ENCODE data around the gene FRY. TPM values are rescaled to one million over a fixed set of nuclear protein-coding genes. Genes with fewer than 3 reads are reported as not detected.
A peak's percentile ranks its signal among the peaks of the same experiment; 100 is the strongest.
"Not testable (repeated sequence)": the region's sequence is repeated elsewhere in the genome, so short reads cannot be mapped to it uniquely, and the experiment has no call there.

FRY gene
- total RNA-seq, 4 donors from 2014 or later = 32.0 to 111 (median 63.8) TPM

GRCh38 chr13:32047793-32048192 lies 16.2 kb downstream of the FRY start:
- no peak for DNase-seq
- H3K27ac ChIP-seq = peak overlapping the region; percentile 67 to 71
- H3K27me3 ChIP-seq = no peaks in the 10 kb centered on the region
- H3K4me1 ChIP-seq = no peaks in the 10 kb centered on the region
- TF ChIP-seq POLR2A (IDR thresholded peaks at IDR 0.05) (no peak), CTCF (IDR thresholded peaks at IDR 0.05) (no peak)
- H3K4me3 ChIP-seq = no peak overlapping the region
- intact Hi-C loops (cut with DNase I; ENCODE audit: low total_unique reads) = no loop called here
- no peaks in the 10 kb centered on the region for H3K9me3 ChIP-seq
- no peaks in the 10 kb centered on the region for H3K36me3 ChIP-seq

GRCh38 chr13:32048816-32049215 lies 17.2 kb downstream of the FRY start:
- TF ChIP-seq POLR2A (IDR thresholded peaks at IDR 0.05) (no peak), CTCF (IDR thresholded peaks at IDR 0.05) (no peak)
- no peaks in the 10 kb centered on the region for H3K27me3 ChIP-seq
- no peak for DNase-seq
- H3K36me3 ChIP-seq = no peaks in the 10 kb centered on the region
- H3K9me3 ChIP-seq = no peaks in the 10 kb centered on the region
- peak overlapping the region; percentile 39 to 71 for H3K27ac ChIP-seq
- intact Hi-C loops (cut with DNase I; ENCODE audit: low total_unique reads) = no loop called here
- no peak overlapping the region for H3K4me3 ChIP-seq
- no peaks in the 10 kb centered on the region for H3K4me1 ChIP-seq

- Histone ChIP-seq H3K27ac (no peak overlapping the region), H3K4me1 (no peaks in the 10 kb centered on the region), H3K27me3 (no peaks in the 10 kb centered on the region), H3K36me3 (no peaks in the 10 kb centered on the region), H3K9me3 (no peaks in the 10 kb centered on the region), H3K4me3 (no peak overlapping the region)
- TF ChIP-seq CTCF (IDR thresholded peaks at IDR 0.05) (no peak), POLR2A (IDR thresholded peaks at IDR 0.05) (no peak)
- DNase-seq = no peak
- intact Hi-C loops (cut with DNase I; ENCODE audit: low total_unique reads) = no loop called here
These were observed 19.6 kb downstream of the FRY start for GRCh38 chr13:32051156-32051555.

- H3K36me3 ChIP-seq = no peaks in the 10 kb centered on the region
- no peak for TF ChIP-seq CTCF (IDR thresholded peaks at IDR 0.05)
- no peak for TF ChIP-seq POLR2A (IDR thresholded peaks at IDR 0.05)
- H3K27me3 ChIP-seq = no peaks in the 10 kb centered on the region
- no peak overlapping the region for H3K4me3 ChIP-seq
- no peak for DNase-seq
- no peaks in the 10 kb centered on the region for H3K9me3 ChIP-seq
- intact Hi-C loops (cut with DNase I; ENCODE audit: low total_unique reads) = no loop called here
- H3K4me1 ChIP-seq = no peaks in the 10 kb centered on the region
- H3K27ac ChIP-seq = no peak overlapping the region
These were observed 24.7 kb downstream of the FRY start for GRCh38 chr13:32056316-32056715.

- intact Hi-C loops (cut with DNase I; ENCODE audit: low total_unique reads) = not testable (repeated sequence)
These were observed 25.8 kb downstream of the FRY start for GRCh38 chr13:32057325-32057724.

GRCh38 chr13:32059511-32059984 lies 28.0 kb downstream of the FRY start:
- Histone ChIP-seq H3K27me3 (no peaks in the 10 kb centered on the region), H3K9me3 (no peaks in the 10 kb centered on the region), H3K36me3 (no peaks in the 10 kb centered on the region), H3K4me3 (no peak overlapping the region), H3K27ac (no peak overlapping the region), H3K4me1 (no peaks in the 10 kb centered on the region)
- no peak for DNase-seq
- TF ChIP-seq CTCF (IDR thresholded peaks at IDR 0.05) (no peak), POLR2A (IDR thresholded peaks at IDR 0.05) (no peak)
- intact Hi-C loops (cut with DNase I; ENCODE audit: low total_unique reads) = no loop called here

More at GRCh38 chr13:32057325-32057724, 25.8 kb downstream of the FRY start:
- H3K4me1 ChIP-seq, H3K27me3 ChIP-seq, H3K36me3 ChIP-seq, H3K9me3 ChIP-seq, DNase-seq, H3K27ac ChIP-seq, H3K4me3 ChIP-seq: not testable (repeated sequence)

Measured in uterus (tissue), 4 donors.